ENCODE results near the gene NHERF2. TPM values are rescaled to one million over a fixed set of nuclear protein-coding genes. Genes with fewer than 3 reads are reported as not detected.

The NHERF2 gene
- total RNA-seq, 4 donors from 2014 or later, result 45.3 to 130 (median 88.3) TPM

- Histone ChIP-seq H3K4me3 (no peak overlapping the region), H3K27ac (replicated peaks in 1 of 4) (no peak overlapping the region), H3K27me3 (no peaks in the 10 kb centered on the region), H3K4me1 (peaks cover 16 to 31% (median 29%) of the 10 kb centered on the region in 4 donors), H3K36me3 (peaks cover 25 to 100% (median 96%) of the 10 kb centered on the region in 4 donors), H3K9me3 (no peaks in the 10 kb centered on the region)
- TF ChIP-seq POLR2AphosphoS5 (IDR thresholded peaks at IDR 0.05) (no peak), POLR2A (IDR thresholded peaks at IDR 0.05; ENCODE audit: low read depth) (no peak), EP300 (IDR thresholded peaks at IDR 0.05) (no peak), CTCF (IDR thresholded peaks at IDR 0.05) (no peak)
- DNase-seq (ENCODE audit: extremely low spot score), result no peak
- 92% methylated on average over 14 of the region's 30 CpGs for WGBS
- intact Hi-C loops (cut with DNase I), result loop anchor here (2.0 kb wide), 1 partner anchor 21 kb away; no protein-coding TSS in a partner anchor
These were observed 52.7 kb downstream of the NHERF2 start for GRCh38 chr16:2079311-2079800.

- TF ChIP-seq EP300 (IDR thresholded peaks at IDR 0.05), result no peak
- no peak for TF ChIP-seq POLR2A (IDR thresholded peaks at IDR 0.05; ENCODE audit: low read depth)
- TF ChIP-seq POLR2AphosphoS5 (IDR thresholded peaks at IDR 0.05), result no peak
- Histone ChIP-seq H3K36me3 (peaks cover 19 to 100% (median 96%) of the 10 kb centered on the region in 4 donors), H3K27ac (replicated peaks in 1 of 4) (no peak overlapping the region), H3K4me3 (no peak overlapping the region), H3K9me3 (no peaks in the 10 kb centered on the region), H3K27me3 (no peaks in the 10 kb centered on the region), H3K4me1 (peaks cover 16 to 31% (median 29%) of the 10 kb centered on the region in 4 donors)
- DNase-seq (ENCODE audit: extremely low spot score), result no peak
- 97% methylated on average over 6 of the region's 16 CpGs for WGBS
- intact Hi-C loops (cut with DNase I), result loop anchor here (2.0 kb wide), 1 partner anchor 21 kb away; no protein-coding TSS in a partner anchor
These were observed 53.3 kb downstream of the NHERF2 start for GRCh38 chr16:2079991-2080390.

GRCh38 chr16:2081201-2082084 is 54.7 kb downstream of the NHERF2 start:
- H3K4me1 ChIP-seq, result peaks cover 16 to 31% (median 29%) of the 10 kb centered on the region in 4 donors
- H3K36me3 ChIP-seq, result peaks cover 18 to 100% (median 97%) of the 10 kb centered on the region in 4 donors
- no peak overlapping the region for H3K4me3 ChIP-seq
- H3K9me3 ChIP-seq, result no peaks in the 10 kb centered on the region
- no peaks in the 10 kb centered on the region for H3K27me3 ChIP-seq
- TF ChIP-seq POLR2A (IDR thresholded peaks at IDR 0.05; ENCODE audit: low read depth), result no peak
- TF ChIP-seq CTCF (IDR thresholded peaks at IDR 0.05), result no peak
- TF ChIP-seq POLR2AphosphoS5 (IDR thresholded peaks at IDR 0.05), result no peak
- no peak for TF ChIP-seq EP300 (IDR thresholded peaks at IDR 0.05)
- H3K27ac ChIP-seq (replicated peaks in 1 of 4), result peak overlapping the region; percentile 10 to 53 (median 40)
- intact Hi-C loops (cut with DNase I), result no loop called here
- DNase-seq (ENCODE audit: extremely low spot score), result no peak
- 82% methylated on average over 7 of the region's 35 CpGs for WGBS

GRCh38 chr16:2082171-2082982 is 55.7 kb downstream of the NHERF2 start:
- intact Hi-C loops (cut with DNase I), result no loop called here
- Histone ChIP-seq H3K4me1 (peaks cover 16 to 31% (median 29%) of the 10 kb centered on the region in 4 donors), H3K9me3 (no peaks in the 10 kb centered on the region), H3K27me3 (no peaks in the 10 kb centered on the region), H3K27ac (replicated peaks in 1 of 4) (peak overlapping the region; percentile 10 to 53 (median 40)), H3K4me3 (no peak overlapping the region), H3K36me3 (peaks cover 20 to 100% (median 97%) of the 10 kb centered on the region in 4 donors)
- 46% methylated on average over 5 of the region's 32 CpGs for WGBS
- peak; percentile 22 to 39 for TF ChIP-seq POLR2AphosphoS5 (IDR thresholded peaks at IDR 0.05)
- TF ChIP-seq POLR2A (IDR thresholded peaks at IDR 0.05; ENCODE audit: low read depth), result no peak
- no peak for DNase-seq (ENCODE audit: extremely low spot score)

GRCh38 chr16:2082983-2083364 is 56.3 kb downstream of the NHERF2 start:
- no peak for DNase-seq (ENCODE audit: extremely low spot score)
- 66% methylated on average over 7 of the region's 16 CpGs for WGBS
- Histone ChIP-seq H3K9me3 (no peaks in the 10 kb centered on the region), H3K27me3 (no peaks in the 10 kb centered on the region), H3K4me3 (no peak overlapping the region), H3K36me3 (peaks cover 16 to 100% (median 97%) of the 10 kb centered on the region in 4 donors), H3K27ac (replicated peaks in 1 of 4) (peak overlapping the region in 2 of 4 donors; percentile 10 to 51), H3K4me1 (peaks cover 16 to 31% (median 29%) of the 10 kb centered on the region in 4 donors)
- no peak for TF ChIP-seq CTCF (IDR thresholded peaks at IDR 0.05)
- no peak for TF ChIP-seq EP300 (IDR thresholded peaks at IDR 0.05)
- TF ChIP-seq POLR2A (IDR thresholded peaks at IDR 0.05; ENCODE audit: low read depth), result no peak
- no peak for TF ChIP-seq POLR2AphosphoS5 (IDR thresholded peaks at IDR 0.05)
- intact Hi-C loops (cut with DNase I), result no loop called here

Measured in esophagus muscularis mucosa (tissue), 4 donors.